Neural cell (in vitro differentiated cells): ENCODE data around the gene RBMS3. TPM values are rescaled to one million over a fixed set of nuclear protein-coding genes. Genes with fewer than 3 reads are reported as not detected.

Experiments
- H2AFZ ChIP-seq: fragments of 200-600, 300-800 bp; sonication (generic), shearing (Covaris generic); 2 replicates; pipeline ENCODE4 v1.6.0; 2014; ENCODE audit warnings: low read depth, mild to moderate bottlenecking, antibody characterized with exemption, low read length, moderate library complexity
- H3F3A ChIP-seq: fragments of 200-600 bp; shearing (Covaris generic); 2 replicates; pipeline ENCODE4 v1.6.1; 2016; ENCODE audit warnings: mild to moderate bottlenecking, moderate library complexity, mixed read lengths, antibody characterized with exemption, low read length; ENCODE audit not compliant: insufficient read depth, poor library complexity, severe bottlenecking
- H3K27ac ChIP-seq: fragments of 200-600, 300-800 bp; sonication (generic), shearing (Covaris generic); 2 replicates; pipeline ENCODE4 v1.5.1; 2014; ENCODE audit warnings: mild to moderate bottlenecking, low read length, moderate library complexity
- H3K27me3 ChIP-seq: fragments of 300-800, 200-600 bp; sonication (generic), shearing (Covaris generic); 2 replicates; pipeline ENCODE4 v1.6.0; 2014; ENCODE audit warnings: mild to moderate bottlenecking, low read depth, low read length, moderate library complexity; ENCODE audit not compliant: insufficient read depth
- H3K36me3 ChIP-seq: fragments of 300-800, 200-600 bp; sonication (generic), shearing (Covaris generic); 2 replicates; pipeline ENCODE4 v1.5.1; 2014; ENCODE audit warnings: mild to moderate bottlenecking, antibody characterized with exemption, low read length, moderate library complexity; ENCODE audit not compliant: insufficient read depth
- H3K4me2 ChIP-seq: fragments of 300-800, 200-600 bp; sonication (generic), shearing (Covaris generic); 2 replicates; pipeline ENCODE4 v1.6.0; 2014; ENCODE audit warnings: mild to moderate bottlenecking, low read length
- H3K4me3 ChIP-seq: fragments of 300-800, 200-600 bp; sonication (generic), shearing (Covaris generic); 2 replicates; pipeline ENCODE4 v1.5.1; 2014; ENCODE audit warnings: mild to moderate bottlenecking, low read length, moderate library complexity
- H3K79me2 ChIP-seq: fragments of 200-600 bp; shearing (Covaris generic); replicated peaks from 2 replicates; pipeline ENCODE4 v1.6.0; 2014; ENCODE audit warnings: mild to moderate bottlenecking, low read length, moderate library complexity; ENCODE audit not compliant: insufficient read depth
- H3K9ac ChIP-seq: fragments of 300-800, 200-600 bp; sonication (generic), shearing (Covaris generic); 2 replicates; pipeline ENCODE4 v1.6.1; 2016; ENCODE audit warnings: mild to moderate bottlenecking, low read length, mixed read lengths
- H3K9me2 ChIP-seq: fragments of 200-600 bp; shearing (Covaris generic); 2 replicates; pipeline ENCODE4 v1.6.1; 2016; ENCODE audit warnings: mild to moderate bottlenecking, low read length, mixed read lengths; ENCODE audit not compliant: insufficient read depth
- H3K9me3 ChIP-seq: fragments of 200-600, 300-800 bp; sonication (generic), shearing (Covaris generic); 2 replicates; pipeline ENCODE4 v1.6.1; 2016; ENCODE audit warnings: mild to moderate bottlenecking, mixed run types, low read length, moderate library complexity, mixed read lengths
- H4K20me1 ChIP-seq: fragments of 200-600 bp; shearing (Covaris generic); 2 replicates; pipeline ENCODE4 v1.6.1; 2016; ENCODE audit warnings: mild to moderate bottlenecking, mixed run types; ENCODE audit not compliant: insufficient read depth
- CTCF ChIP-seq: fragments of 450-650 bp; IDR thresholded peaks from 2 replicates; pipeline ENCODE4 v1.5.1; 2014; ENCODE audit warnings: antibody characterized with exemption, mild to moderate bottlenecking, moderate library complexity; ENCODE audit not compliant: poor library complexity, severe bottlenecking
- EP300 ChIP-seq: fragments of 450-650 bp; conservative IDR thresholded peaks from 2 replicates; pipeline ENCODE4 v1.6.1; 2014; ENCODE audit warnings: antibody characterized with exemption, mild to moderate bottlenecking, moderate library complexity; ENCODE audit not compliant: poor library complexity, severe bottlenecking
- MXI1 ChIP-seq: fragments of 450-650 bp; conservative IDR thresholded peaks from 2 replicates; pipeline ENCODE4 v1.6.1; 2014; ENCODE audit warnings: antibody characterized with exemption, mild to moderate bottlenecking; ENCODE audit not compliant: poor library complexity, severe bottlenecking
- POLR2AphosphoS5 ChIP-seq: IDR thresholded peaks from 2 replicates; pipeline ENCODE4 v1.6.1; 2012
- RAD21 ChIP-seq: fragments of 450-650 bp; conservative IDR thresholded peaks from 2 replicates; pipeline ENCODE4 v1.6.1; 2014; ENCODE audit warnings: antibody characterized with exemption, mild to moderate bottlenecking, moderate library complexity
- SMC3 ChIP-seq: fragments of 450-650 bp; conservative IDR thresholded peaks from 2 replicates; pipeline ENCODE4 v1.6.1; 2014; ENCODE audit warnings: antibody characterized with exemption, mild to moderate bottlenecking, moderate library complexity; ENCODE audit not compliant: poor library complexity
- TAF1 ChIP-seq: IDR thresholded peaks from 2 replicates; pipeline ENCODE4 v1.6.1; 2012; ENCODE audit warnings: low read depth
- polyA plus RNA-seq: library from polyadenylated mRNA; depleted of rRNA; stranded (reverse); fragments of >200 nt; gene quantifications from 2 replicates; pipeline ENCODE4 v1.2.3, GENCODE V29; 2014

RBMS3 gene
- polyA plus RNA-seq, 1 donor from 2014 or later: 0.53 TPM

DNA sequence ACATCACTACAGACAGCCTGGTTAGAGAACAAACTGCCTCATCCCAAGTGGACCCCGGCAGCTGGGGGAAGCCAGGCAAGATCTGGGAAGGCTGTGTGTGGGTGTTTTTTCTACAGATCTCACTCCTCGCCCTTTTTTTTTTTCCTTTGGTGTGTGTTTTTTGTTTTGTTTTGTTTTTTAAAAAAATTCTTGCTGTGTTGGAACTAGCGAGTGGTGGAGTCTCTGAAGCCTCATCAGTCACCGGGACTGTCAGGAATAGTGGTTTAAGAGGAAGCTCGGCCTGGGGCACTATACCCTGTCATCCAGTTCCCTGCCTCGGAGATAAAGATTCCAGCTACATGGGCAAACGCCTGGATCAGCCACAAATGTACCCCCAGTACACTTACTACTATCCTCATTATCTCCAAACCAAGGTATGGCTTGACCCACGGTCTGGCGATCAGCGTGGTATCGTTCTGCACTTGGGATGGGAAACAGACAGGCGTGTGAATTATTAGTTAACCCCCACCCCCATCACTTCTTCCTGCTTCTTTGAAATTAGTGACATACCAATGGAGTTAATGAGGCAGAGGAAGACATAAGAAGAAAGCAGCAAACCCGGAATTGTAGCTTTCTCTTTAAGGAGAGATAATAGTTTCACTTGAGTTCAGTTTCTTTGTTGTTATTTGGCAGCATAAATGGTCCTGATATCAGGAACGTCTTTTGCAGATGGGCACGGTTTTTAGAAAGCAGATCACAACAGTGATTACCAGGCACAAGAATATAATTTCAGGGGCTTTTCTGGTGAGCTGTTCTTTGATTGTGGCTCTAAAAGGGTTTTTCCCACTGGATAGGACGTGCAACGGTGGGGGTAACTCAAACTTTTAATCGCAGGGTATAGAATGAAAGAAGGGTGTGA is 722 bp downstream of the RBMS3 start:
- Histone ChIP-seq H3F3A (no peaks in the 10 kb centered on the region), H3K9me2 (no peaks in the 10 kb centered on the region), H3K4me3 (no peak overlapping the region), H3K9me3 (no peaks in the 10 kb centered on the region), H3K27me3 (no peaks in the 10 kb centered on the region), H3K79me2 (no peaks in the 10 kb centered on the region), H3K27ac (no peak overlapping the region), H3K4me2 (no peak overlapping the region), H4K20me1 (no peaks in the 10 kb centered on the region), H3K9ac (no peak overlapping the region), H2AFZ (no peak overlapping the region), H3K36me3 (no peaks in the 10 kb centered on the region)
- no peak for TF ChIP-seq SMC3
- no peak for TF ChIP-seq POLR2AphosphoS5

GRCh38 chr3:29282427-29283230 is 1.8 kb downstream of the RBMS3 start:
- no peak overlapping the region for H3K4me2 ChIP-seq
- no peaks in the 10 kb centered on the region for H3K79me2 ChIP-seq
- no peak overlapping the region for H3K27ac ChIP-seq
- no peak overlapping the region for H3K9ac ChIP-seq
- no peak overlapping the region for H3K4me3 ChIP-seq
- H3K27me3 ChIP-seq: no peaks in the 10 kb centered on the region
- H3K36me3 ChIP-seq: no peaks in the 10 kb centered on the region
- H4K20me1 ChIP-seq: no peaks in the 10 kb centered on the region
- no peaks in the 10 kb centered on the region for H3F3A ChIP-seq
- H3K9me3 ChIP-seq: no peaks in the 10 kb centered on the region
- no peak overlapping the region for H2AFZ ChIP-seq
- no peak for TF ChIP-seq SMC3
- TF ChIP-seq MXI1: no peak
- TF ChIP-seq TAF1: no peak
- no peaks in the 10 kb centered on the region for H3K9me2 ChIP-seq

GRCh38 chr3:29283231-29284119 is 2.6 kb downstream of the RBMS3 start:
- H3K9me2 ChIP-seq: no peaks in the 10 kb centered on the region
- no peak overlapping the region for H3K4me2 ChIP-seq
- no peak overlapping the region for H2AFZ ChIP-seq
- H3K9ac ChIP-seq: no peak overlapping the region
- TF ChIP-seq SMC3 (no peak), POLR2AphosphoS5 (no peak), MXI1 (no peak), CTCF (no peak), RAD21 (no peak), TAF1 (no peak), EP300 (no peak)
- no peak overlapping the region for H3K27ac ChIP-seq
- no peaks in the 10 kb centered on the region for H3F3A ChIP-seq
- H4K20me1 ChIP-seq: no peaks in the 10 kb centered on the region
- no peaks in the 10 kb centered on the region for H3K9me3 ChIP-seq
- H3K4me3 ChIP-seq: no peak overlapping the region
- no peaks in the 10 kb centered on the region for H3K36me3 ChIP-seq
- no peaks in the 10 kb centered on the region for H3K79me2 ChIP-seq
- H3K27me3 ChIP-seq: no peaks in the 10 kb centered on the region
